OCI-LY7 (cell line): ENCODE results near the gene LCNL1. TPM values are rescaled to one million over a fixed set of nuclear protein-coding genes. Genes with fewer than 3 reads are reported as not detected.

Experiments used
- BruUV-seq: library from RNA; stranded (reverse); fragments of 400-500 nt; replicated peaks from 2 replicates; lab custom pipeline; 2021; lab: Mats Ljungman, UMichigan
- CTCF ChIA-PET: fragments of 300-600 bp; sonication (Branson Sonifier 250); formaldehyde crosslinking; loops from one replicate; lab custom pipeline; 2022; ENCODE audit warnings: antibody characterized with exemption; ENCODE audit not compliant: unreplicated experiment; lab: Charles Lee
- POLR2A ChIA-PET: fragments of 300-600 bp; sonication (Branson Sonifier 250); formaldehyde crosslinking; loops from one replicate; lab custom pipeline; 2022; ENCODE audit warnings: antibody characterized with exemption; lab: Charles Lee
- DNase-seq: peaks from one replicate; pipeline ENCODE4 v3.0.0-alpha.2; 2015; ENCODE audit warnings: low spot score
- H2AFZ ChIP-seq: fragments of 200-600 bp; sonication (generic), shearing (Covaris generic); 2 replicates; pipeline ENCODE4 v1.6.1; 2014; ENCODE audit warnings: mild to moderate bottlenecking, antibody characterized with exemption, low read length, moderate library complexity
- H3K27ac ChIP-seq: fragments of 200-600 bp; sonication (generic); 2 replicates; pipeline ENCODE4 v1.5.1; 2014; ENCODE audit warnings: mixed run types, low read depth, mild to moderate bottlenecking, moderate library complexity, low read length, inconsistent platforms; ENCODE audit not compliant: poor library complexity, severe bottlenecking
- H3K36me3 ChIP-seq: fragments of 200-600 bp; sonication (generic); 2 replicates; pipeline ENCODE4 v1.6.1; 2014; ENCODE audit warnings: mild to moderate bottlenecking, antibody characterized with exemption, low read length, moderate library complexity, mixed read lengths; ENCODE audit not compliant: insufficient read depth
- H3K4me1 ChIP-seq: fragments of 200-600 bp; sonication (generic); 2 replicates; pipeline ENCODE4 v1.5.1; 2014; ENCODE audit warnings: mild to moderate bottlenecking, low read length; ENCODE audit not compliant: insufficient read depth, poor library complexity, severe bottlenecking
- H3K4me2 ChIP-seq: fragments of 200-600 bp; sonication (generic); 2 replicates; pipeline ENCODE4 v1.6.1; 2014; ENCODE audit warnings: mild to moderate bottlenecking, low read length
- H3K4me3 ChIP-seq: fragments of 200-600 bp; sonication (generic); 2 replicates; pipeline ENCODE4 v1.5.1; 2014; ENCODE audit warnings: mild to moderate bottlenecking, low read depth, low read length; ENCODE audit not compliant: poor library complexity, severe bottlenecking
- H3K79me2 ChIP-seq: fragments of 200-600 bp; sonication (generic); 2 replicates; pipeline ENCODE4 v1.6.1; 2016; ENCODE audit warnings: low read depth, mild to moderate bottlenecking, low read length, moderate library complexity, mixed read lengths; ENCODE audit not compliant: insufficient read depth
- H3K9me2 ChIP-seq: fragments of 200-600 bp; sonication (generic); 2 replicates; pipeline ENCODE4 v1.6.1; 2016; ENCODE audit warnings: mild to moderate bottlenecking, low read length, mixed read lengths; ENCODE audit not compliant: insufficient read depth
- H3K9me3 ChIP-seq: fragments of 200-600 bp; sonication (generic); 2 replicates; pipeline ENCODE4 v1.6.1; 2014; ENCODE audit warnings: mild to moderate bottlenecking, mixed run types, low read length, mixed read lengths
- H4K20me1 ChIP-seq: fragments of 200-600 bp; sonication (generic); 2 replicates; pipeline ENCODE4 v1.6.1; 2014; ENCODE audit warnings: mild to moderate bottlenecking, antibody characterized with exemption, low read length, moderate library complexity, mixed read lengths; ENCODE audit not compliant: insufficient read depth
- CTCF ChIP-seq: fragments of 200-600 bp; sonication (generic); conservative IDR thresholded peaks from 2 replicates; pipeline ENCODE4 v1.5.1; 2014; ENCODE audit warnings: mild to moderate bottlenecking, antibody characterized with exemption, low read length, moderate library complexity, mixed read lengths
- EZH2phosphoT487 ChIP-seq: fragments of 200-600 bp; sonication (generic); IDR thresholded peaks from 2 replicates; pipeline ENCODE4 v1.6.1; 2018; ENCODE audit warnings: low read depth, borderline replicate concordance, mild to moderate bottlenecking, mixed run types, antibody characterized with exemption, low read length, moderate library complexity, mixed read lengths
- intact Hi-C: fragments of 100-400 bp; cut with micrococcal nuclease; formaldehyde crosslinking; loops from one replicate; pipeline ENCODE4 v1.10.0; 2022; ENCODE audit not compliant: unreplicated experiment
- total RNA-seq, 2 experiments: library from RNA; depleted of rRNA in 1 of 2; stranded (reverse); fragments of >200 nt in 1 of 2; shearing (Covaris generic) in 1 of 2; gene quantifications; 2 replicates each; pipeline ENCODE4 v1.2.3, GENCODE V29; 2014 to 2022

LCNL1 gene
- total RNA-seq, 2 experiments from 2014 or later = not detected

GRCh38 chr9:136957461-136957860 lies 25.3 kb upstream of the LCNL1 start:
- Histone ChIP-seq H3K4me3 (no peak overlapping the region), H4K20me1 (no peaks in the 10 kb centered on the region), H2AFZ (no peak overlapping the region), H3K9me2 (no peaks in the 10 kb centered on the region), H3K4me2 (no peak overlapping the region), H3K4me1 (no peaks in the 10 kb centered on the region), H3K79me2 (no peaks in the 10 kb centered on the region), H3K27ac (no peak overlapping the region), H3K36me3 (no peaks in the 10 kb centered on the region), H3K9me3 (no peaks in the 10 kb centered on the region)
- TF ChIP-seq EZH2phosphoT487 (no peak), CTCF (no peak)
- DNase-seq = no peak
- no TSS peak for BruUV-seq
- POLR2A ChIA-PET = no interaction called here
- CTCF ChIA-PET = no interaction called here
- intact Hi-C loops = no loop called here

- ChIA-PET CTCF (no interaction called here), POLR2A (interaction anchor here (0.6 kb wide), 1 partner anchor 34 kb away, joined by 4 read pairs; no protein-coding TSS in a partner anchor)
- DNase-seq = no peak
- Histone ChIP-seq H3K4me2 (no peak overlapping the region), H3K79me2 (no peaks in the 10 kb centered on the region), H3K4me1 (no peaks in the 10 kb centered on the region), H3K4me3 (no peak overlapping the region), H3K27ac (no peak overlapping the region), H3K9me2 (no peaks in the 10 kb centered on the region), H3K9me3 (no peaks in the 10 kb centered on the region), H2AFZ (no peak overlapping the region), H4K20me1 (no peaks in the 10 kb centered on the region), H3K36me3 (no peaks in the 10 kb centered on the region)
- TF ChIP-seq CTCF (no peak), EZH2phosphoT487 (no peak)
- intact Hi-C loops = no loop called here
- BruUV-seq = no TSS peak
These were observed 24.9 kb upstream of the LCNL1 start for GRCh38 chr9:136957901-136958300.

GRCh38 chr9:136958473-136958872 lies 24.3 kb upstream of the LCNL1 start:
- H3K79me2 ChIP-seq = no peaks in the 10 kb centered on the region
- H3K4me3 ChIP-seq = no peak overlapping the region
- ChIA-PET POLR2A (no interaction called here), CTCF (interaction anchor here (0.6 kb wide), 1 partner anchor 15 kb away, joined by 3 read pairs; no protein-coding TSS in a partner anchor)
- H3K36me3 ChIP-seq = no peaks in the 10 kb centered on the region
- H3K4me2 ChIP-seq = no peak overlapping the region
- no peaks in the 10 kb centered on the region for H3K9me2 ChIP-seq
- no peak overlapping the region for H2AFZ ChIP-seq
- no peak overlapping the region for H3K27ac ChIP-seq
- H4K20me1 ChIP-seq = no peaks in the 10 kb centered on the region
- DNase-seq = no peak
- H3K9me3 ChIP-seq = no peaks in the 10 kb centered on the region
- BruUV-seq = no TSS peak
- H3K4me1 ChIP-seq = no peaks in the 10 kb centered on the region
- intact Hi-C loops = no loop called here
- TF ChIP-seq CTCF = no peak
- no peak for TF ChIP-seq EZH2phosphoT487
